Gastrocnemius medialis (tissue), 4 donors: Measurements from ENCODE around the gene NFIC. TPM values are rescaled to one million over a fixed set of nuclear protein-coding genes. Genes with fewer than 3 reads are reported as not detected.

Experiments used
- ATAC-seq, 2 donors: fragments of 150-250 bp; one replicate each; pipeline ENCODE4 v1.9.1; 2016
- DNase-seq, 2 donors: peaks; one replicate each; pipeline ENCODE4 v3.0.0-alpha.2; 2019
- H3K27ac ChIP-seq, 4 donors: fragments of 200-600 bp; sonication (generic); 1 replicate in 1 of 4; 2 replicates in 3 of 4; pipeline ENCODE4 v1.5.1; 2016 to 2018; ENCODE audit warnings: mild to moderate bottlenecking in 2 of 4, moderate library complexity in 1 of 4
- H3K27me3 ChIP-seq, 3 donors: fragments of 200-600 bp; sonication (generic) in 2 of 3; 1 replicate in 1 of 3; 2 replicates in 2 of 3; pipeline versions ENCODE4 v1.5.1 to v1.6.0; 2016 to 2019; ENCODE audit warnings: mild to moderate bottlenecking in 1 of 3, moderate library complexity in 1 of 3
- H3K36me3 ChIP-seq, 2 donors: fragments of 200-600 bp; sonication (generic) in 1 of 2; one replicate each; pipeline ENCODE4 v1.5.1; 2017 to 2018
- H3K4me1 ChIP-seq, 2 donors: fragments of 200-600 bp; sonication (generic) in 1 of 2; one replicate each; pipeline ENCODE4 v1.5.1; 2016 to 2017; ENCODE audit warnings: mild to moderate bottlenecking in 2 of 2
- H3K4me3 ChIP-seq, 4 donors: fragments of 200-600 bp; sonication (generic) in 3 of 4; 1 replicate in 1 of 4; 2 replicates in 3 of 4; pipeline ENCODE4 v1.5.1; 2016 to 2019; ENCODE audit warnings: mild to moderate bottlenecking in 2 of 4
- H3K9me3 ChIP-seq, 3 donors: fragments of 200-600 bp; sonication (generic) in 2 of 3; 1 replicate in 1 of 3; 2 replicates in 2 of 3; pipeline ENCODE4 v1.5.1; 2016 to 2019
- CTCF ChIP-seq, 5 experiments: fragments of 450-650 bp in 3 of 5; fragments of 200-600 bp in 2 of 5; sonication (generic) in 2 of 5; IDR thresholded peaks in 4 of 5; conservative IDR thresholded peaks in 1 of 5; 1 replicate in 4 of 5; 2 replicates in 1 of 5; pipeline ENCODE4 v1.5.1; 2016 to 2019; ENCODE audit warnings: antibody characterized with exemption in 5 of 5, mild to moderate bottlenecking in 3 of 5, moderate library complexity in 3 of 5
- POLR2A ChIP-seq, 2 donors: fragments of 450-650 bp; IDR thresholded peaks; one replicate each; pipeline ENCODE4 v1.6.1; 2017; ENCODE audit warnings: antibody characterized with exemption in 2 of 2, mild to moderate bottlenecking in 2 of 2, moderate library complexity in 2 of 2
- in situ Hi-C, 4 donors: fragments of 200-750 bp; cut with MboI; loops; one replicate each; pipeline versions ENCODE4 v1.15.0 to v1.8.0; 2017; ENCODE audit warnings: low sequenced_read_pairs in 4 of 4
- intact Hi-C: fragments of 100-400 bp; cut with DNase I; formaldehyde crosslinking; loops from one replicate; pipeline ENCODE4 v1.15.1; 2023; ENCODE audit warnings: low total_unique reads
- total RNA-seq, 4 donors: library from RNA; depleted of rRNA; stranded (reverse); fragments of >200 nt; gene quantifications; one replicate each; pipeline versions ENCODE4 v1.1.0 to v1.2.3, GENCODE V29; 2016

The NFIC gene
- total RNA-seq, 4 donors from 2014 or later: 90.2 to 403 (median 348) TPM

DNA sequence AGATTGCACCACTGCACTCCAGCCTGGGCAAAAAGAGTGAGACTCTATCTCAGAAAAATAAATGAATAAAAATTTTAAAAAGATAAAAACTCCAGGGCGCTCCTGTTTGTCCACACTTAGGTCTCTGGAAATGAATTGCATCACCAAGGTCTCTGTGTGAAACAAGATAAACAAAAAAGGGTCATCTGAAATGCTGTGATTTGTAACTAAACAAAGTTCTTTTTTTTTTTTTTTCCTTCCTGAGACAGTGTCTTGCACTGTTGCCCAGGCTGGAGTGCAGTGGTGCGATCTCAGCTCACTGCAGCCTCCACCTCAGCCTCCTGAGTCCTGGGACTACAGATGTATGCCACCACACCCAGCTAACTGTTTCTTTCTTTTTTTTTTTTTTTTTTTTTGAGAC lies 151.3 kb downstream of the NFIC start:
- no peak for DNase-seq
- no peak for ATAC-seq
- Histone ChIP-seq H3K27me3 (no peaks in the 10 kb centered on the region), H3K4me1 (peaks cover 10 to 14% of the 10 kb centered on the region in 2 donors), H3K27ac (peak overlapping the region in 1 of 4 donors; percentile 15), H3K9me3 (no peaks in the 10 kb centered on the region), H3K4me3 (no peak overlapping the region), H3K36me3 (peaks cover 0 to 2% of the 10 kb centered on the region in 2 donors)
- TF ChIP-seq CTCF (IDR thresholded peaks at IDR 0.05 in 4 of 5, conservative IDR thresholded peaks at IDR 0.05 in 1 of 5) (no peak), POLR2A (IDR thresholded peaks at IDR 0.05) (no peak)
- intact Hi-C loops (no loop called here), in situ Hi-C loops (no loop called here)

- in situ Hi-C loops: no loop called here
- peaks cover 10% of the 10 kb centered on the region in 2 donors for H3K4me1 ChIP-seq
Measured at GRCh38 chr19:3518255-3518654, 151.9 kb downstream of the NFIC start.

GRCh38 chr19:3518659-3519058 lies 152.3 kb downstream of the NFIC start:
- intact Hi-C loops: no loop called here
- in situ Hi-C loops: no loop called here
- TF ChIP-seq CTCF (IDR thresholded peaks at IDR 0.05 in 4 of 5, conservative IDR thresholded peaks at IDR 0.05 in 1 of 5): no peak
- no peak for TF ChIP-seq POLR2A (IDR thresholded peaks at IDR 0.05)
- peaks cover 10% of the 10 kb centered on the region in 2 donors for H3K4me1 ChIP-seq
- H3K27me3 ChIP-seq: no peaks in the 10 kb centered on the region
- no peaks in the 10 kb centered on the region for H3K9me3 ChIP-seq
- H3K27ac ChIP-seq: no peak overlapping the region
- no peak for ATAC-seq
- peaks cover 0 to 13% of the 10 kb centered on the region in 2 donors for H3K36me3 ChIP-seq
- DNase-seq: no peak
- no peak overlapping the region for H3K4me3 ChIP-seq

More at GRCh38 chr19:3518255-3518654, 151.9 kb downstream of the NFIC start:
- Histone ChIP-seq H3K4me3 (no peak overlapping the region), H3K27ac (no peak overlapping the region), H3K36me3 (peaks cover 0 to 9% of the 10 kb centered on the region in 2 donors), H3K27me3 (no peaks in the 10 kb centered on the region), H3K9me3 (no peaks in the 10 kb centered on the region)
- ATAC-seq (no peak), DNase-seq (no peak)
- intact Hi-C loops: no loop called here
- TF ChIP-seq CTCF (IDR thresholded peaks at IDR 0.05 in 4 of 5, conservative IDR thresholded peaks at IDR 0.05 in 1 of 5) (no peak), POLR2A (IDR thresholded peaks at IDR 0.05) (no peak)

Other genes starting within 250 kb of the NFIC start
- gene GNA15, start 230.6 kb upstream of the NFIC start, total RNA-seq: 1 to 10 TPM in 1 of 4 donors, under 1 TPM in 3; 0.51 to 1.2 (median 0.81) TPM
- gene S1PR4, start 187.8 kb upstream of the NFIC start, total RNA-seq: 1 to 10 TPM in 2 of 4 donors, under 1 TPM in 2; 0.87 to 3.4 (median 0.97) TPM
- 10 to 100 TPM; 18.2 to 54.4 (median 43.1) TPM for gene NCLN, start 180.7 kb upstream of the NFIC start, total RNA-seq
- gene CELF5, start 141.9 kb upstream of the NFIC start, total RNA-seq: not detected
- not detected for gene SMIM24, start 113.9 kb downstream of the NFIC start, total RNA-seq
- gene SMIM44, start 116.9 kb downstream of the NFIC start, total RNA-seq: not detected
- gene DOHH, start 134.1 kb downstream of the NFIC start, total RNA-seq: 10 to 100 TPM; 15.3 to 59.5 (median 42.8) TPM
- 10 to 100 TPM; 15.9 to 32.0 (median 21.0) TPM for gene FZR1, start 139.7 kb downstream of the NFIC start, total RNA-seq
- not detected for gene TEKTIP1, start 172.6 kb downstream of the NFIC start, total RNA-seq
- gene MFSD12, start 191.0 kb downstream of the NFIC start, total RNA-seq: 10 to 100 TPM; 22.3 to 77.3 (median 48.7) TPM
- 10 to 100 TPM; 31.4 to 61.1 (median 36.6) TPM for gene HMG20B, start 206.4 kb downstream of the NFIC start, total RNA-seq
- gene GIPC3, start 218.9 kb downstream of the NFIC start, total RNA-seq: 1 to 10 TPM in 1 of 4 donors, under 1 TPM in 3; 0.15 to 1.1 (median 0.33) TPM
- 1 to 10 TPM in 1 of 4 donors, under 1 TPM in 2, not detected in 1; 0.36 to 1.2 (median 0.51) TPM for gene TBXA2R, start 240.3 kb downstream of the NFIC start, total RNA-seq